HepG2 (cell line): ENCODE measurements around the gene TNS1.

Experiments used
- ATAD3A ChIP-seq: sonication (generic); formaldehyde crosslinking; IDR thresholded peaks from 2 replicates; pipeline ENCODE4 v1.4.0; 2020; ENCODE audit warnings: missing genetic modification reagents
- ATF3 ChIP-seq: sonication (generic); formaldehyde crosslinking; IDR thresholded peaks from 2 replicates; pipeline ENCODE4 v1.4.0; 2020; ENCODE audit warnings: missing genetic modification reagents
- ATF7-NPFF ChIP-seq: sonication (generic); formaldehyde crosslinking; IDR thresholded peaks from 2 replicates; pipeline ENCODE4 v1.8.1; 2023; ENCODE audit warnings: mild to moderate bottlenecking, low read depth, missing genetic modification reagents, moderate library complexity
- CHCHD3 ChIP-seq: sonication (generic); formaldehyde crosslinking; IDR thresholded peaks from 2 replicates; pipeline ENCODE4 v1.8.0; 2022; ENCODE audit warnings: mild to moderate bottlenecking, missing genetic modification reagents, moderate library complexity
- ETV6 ChIP-seq: sonication (generic); formaldehyde crosslinking; conservative IDR thresholded peaks from 2 replicates; pipeline ENCODE4 v1.4.0; 2020; ENCODE audit warnings: missing genetic modification reagents
- TEF ChIP-seq: sonication (generic); formaldehyde crosslinking; IDR thresholded peaks from 2 replicates; pipeline ENCODE4 v1.5.0; 2020; ENCODE audit warnings: missing genetic modification reagents
- ZNF552 ChIP-seq: sonication (generic); formaldehyde crosslinking; IDR thresholded peaks from 2 replicates; pipeline ENCODE4 v1.9.0; 2022; ENCODE audit warnings: missing genetic modification reagents, mild to moderate bottlenecking, borderline replicate concordance
- ZNF580 ChIP-seq: IDR thresholded peaks from 2 replicates; pipeline ENCODE4 v1.6.1; 2016; ENCODE audit warnings: low read depth, borderline replicate concordance

GRCh38 chr2:217777906-217778305 is 224.9 kb downstream of the TNS1 start:
- TF ChIP-seq CHCHD3 (no peak), ZNF552 (CRISPR knock-in tag) (no peak), ETV6 (no peak), ATF7-NPFF (CRISPR knock-in tag) (no peak), TEF (CRISPR knock-in tag) (no peak), ZNF580 (CRISPR knock-in tag) (no peak), ATF3 (CRISPR knock-in tag) (no peak), ATAD3A (CRISPR knock-in tag) (no peak)
